Activated T-cell treated with anti-CD3 and anti-CD28 coated beads for 4 hours (primary cell): Measurements from ENCODE around the gene SLC66A3.

Source experiments
- DNase-seq: peaks from one replicate; pipeline ENCODE4 v3.0.0-alpha.2; 2020

Gene SLC66A3

GRCh38 chr2:11155381-11156035 is at the start of gene SLC66A3:
TSS of gene SLC66A3 (plus strand) at chr2:11155467. CDS start at chr2:11155547, 80 bp downstream.
- no peak for DNase-seq

- no peak for DNase-seq
Measured at GRCh38 chr2:11109002-11109401, 46.3 kb upstream of the SLC66A3 start.

DNA sequence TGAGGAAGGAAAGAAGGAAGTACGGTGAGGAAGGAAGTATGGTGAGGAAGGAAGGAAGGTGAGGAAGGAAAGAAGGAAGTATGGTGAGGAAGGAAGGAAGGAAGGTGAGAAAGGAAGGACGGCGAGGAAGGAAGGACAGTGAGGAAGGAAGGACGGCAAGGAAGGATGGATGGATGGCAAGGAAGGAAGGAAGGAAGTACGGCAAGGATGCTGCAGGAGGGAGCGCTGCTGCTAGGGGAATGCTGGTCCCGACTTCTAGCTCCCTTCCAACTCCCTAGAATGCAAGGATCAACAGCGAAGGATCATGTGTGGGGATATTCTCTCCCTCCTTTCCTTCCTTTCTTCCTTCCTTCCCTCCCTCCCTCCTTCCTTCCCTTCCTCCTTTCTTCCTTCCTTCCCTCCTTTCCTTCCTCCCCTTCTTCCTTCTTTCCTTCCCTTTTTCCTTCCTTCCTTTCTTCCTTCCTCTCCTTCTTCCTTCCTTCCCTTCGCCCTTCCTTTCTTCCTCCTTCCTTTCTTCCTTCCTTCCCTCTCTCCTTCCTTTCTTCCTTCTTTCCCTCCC is 42.3 kb upstream of the SLC66A3 start:
- no peak for DNase-seq

- no peak for DNase-seq
Measured at GRCh38 chr2:11117776-11118175, 37.5 kb upstream of the SLC66A3 start.

GRCh38 chr2:11118761-11119160 is 36.5 kb upstream of the SLC66A3 start:
- DNase-seq, result no peak

DNA sequence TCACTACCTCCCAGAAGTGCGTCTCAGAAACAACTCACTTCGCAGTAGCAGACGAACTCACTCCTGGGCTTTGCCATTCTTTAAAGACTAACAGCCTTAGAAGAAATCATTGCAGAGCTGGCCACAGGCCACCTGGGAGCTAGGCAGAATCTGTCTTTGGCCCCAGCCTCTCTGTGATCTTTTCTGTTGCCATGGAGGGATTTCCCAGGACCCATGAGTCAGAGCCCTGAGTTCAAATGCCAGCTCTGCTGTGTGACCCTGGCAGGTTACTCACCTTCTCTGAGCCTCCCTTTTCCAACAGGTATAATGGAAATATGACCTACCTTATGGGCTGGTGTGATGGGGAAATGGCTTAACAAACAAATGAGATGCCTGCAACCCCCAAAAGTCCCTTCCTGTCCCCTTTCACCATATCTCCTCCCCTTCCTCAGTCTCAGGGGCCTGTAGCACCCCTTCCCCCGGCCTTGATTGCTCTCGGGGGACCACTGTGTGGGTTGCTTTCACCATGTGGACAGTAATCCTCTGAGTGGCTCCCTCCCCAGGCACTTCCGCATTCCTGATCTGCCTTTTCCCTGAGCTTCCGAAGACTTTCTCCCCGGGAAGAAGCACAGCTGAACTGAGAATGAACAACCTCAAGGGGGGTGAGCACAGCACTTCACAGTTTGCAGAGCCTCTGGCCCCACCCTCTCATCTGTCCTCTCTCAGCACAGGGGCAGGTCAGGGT is 34.0 kb upstream of the SLC66A3 start:
- no peak for DNase-seq

DNA sequence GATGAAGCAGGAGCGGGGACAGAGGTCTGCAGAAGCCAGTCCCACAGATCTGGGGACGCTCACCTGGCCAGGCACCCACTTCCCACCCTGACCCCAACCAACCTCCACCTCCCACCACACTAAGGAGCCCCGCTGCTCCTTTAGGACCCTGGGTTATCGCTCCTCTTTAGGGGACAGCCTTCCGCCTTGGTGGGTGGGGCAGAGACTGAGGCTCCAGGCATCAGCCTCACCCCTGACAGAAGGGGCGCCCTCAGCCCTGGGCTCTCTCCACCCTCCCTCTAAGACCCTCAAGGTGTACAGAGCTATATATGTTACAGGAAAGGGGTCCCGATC is 33.5 kb upstream of the SLC66A3 start:
- DNase-seq, result no peak

GRCh38 chr2:11122380-11122779 is 32.9 kb upstream of the SLC66A3 start:
- no peak for DNase-seq

DNA sequence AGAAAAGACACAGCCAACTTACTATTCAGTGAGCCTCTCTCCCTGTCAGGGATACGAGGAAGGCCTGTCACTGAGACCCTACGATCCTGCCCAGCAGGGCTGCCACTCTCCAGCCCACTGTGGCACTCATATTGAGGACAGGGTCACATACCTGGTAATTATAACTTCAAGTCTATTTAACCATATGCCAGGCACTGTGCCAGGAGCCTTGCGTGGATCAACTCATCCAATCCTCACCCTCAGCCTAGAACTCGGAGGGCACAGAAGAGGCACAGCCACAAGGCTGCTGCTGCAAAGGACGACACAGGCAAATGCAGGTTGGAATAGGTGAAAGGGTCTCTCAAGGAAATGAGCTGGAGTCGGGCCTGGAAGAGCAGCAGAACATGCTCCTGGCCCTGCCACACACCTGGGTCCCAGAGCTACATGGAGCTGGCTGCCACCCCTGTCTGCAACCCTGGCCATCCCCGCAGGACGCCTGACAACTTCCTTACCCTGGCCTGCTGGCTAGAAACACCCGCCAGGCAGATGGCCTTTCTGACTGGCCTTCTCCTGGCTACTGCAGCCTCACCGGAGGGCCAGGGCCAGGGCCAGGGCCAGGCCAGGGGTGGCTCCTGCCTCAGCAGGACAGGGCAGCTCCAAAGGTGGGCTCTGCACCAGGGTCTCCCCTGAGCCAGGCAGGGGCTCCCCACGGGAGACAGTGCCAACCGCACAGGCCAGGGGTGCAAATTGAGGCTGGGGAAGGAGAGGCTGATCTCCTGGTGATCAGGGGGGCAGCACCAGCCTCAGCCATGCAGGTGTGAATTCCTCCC is 32.1 kb upstream of the SLC66A3 start:
- DNase-seq, result no peak

DNA sequence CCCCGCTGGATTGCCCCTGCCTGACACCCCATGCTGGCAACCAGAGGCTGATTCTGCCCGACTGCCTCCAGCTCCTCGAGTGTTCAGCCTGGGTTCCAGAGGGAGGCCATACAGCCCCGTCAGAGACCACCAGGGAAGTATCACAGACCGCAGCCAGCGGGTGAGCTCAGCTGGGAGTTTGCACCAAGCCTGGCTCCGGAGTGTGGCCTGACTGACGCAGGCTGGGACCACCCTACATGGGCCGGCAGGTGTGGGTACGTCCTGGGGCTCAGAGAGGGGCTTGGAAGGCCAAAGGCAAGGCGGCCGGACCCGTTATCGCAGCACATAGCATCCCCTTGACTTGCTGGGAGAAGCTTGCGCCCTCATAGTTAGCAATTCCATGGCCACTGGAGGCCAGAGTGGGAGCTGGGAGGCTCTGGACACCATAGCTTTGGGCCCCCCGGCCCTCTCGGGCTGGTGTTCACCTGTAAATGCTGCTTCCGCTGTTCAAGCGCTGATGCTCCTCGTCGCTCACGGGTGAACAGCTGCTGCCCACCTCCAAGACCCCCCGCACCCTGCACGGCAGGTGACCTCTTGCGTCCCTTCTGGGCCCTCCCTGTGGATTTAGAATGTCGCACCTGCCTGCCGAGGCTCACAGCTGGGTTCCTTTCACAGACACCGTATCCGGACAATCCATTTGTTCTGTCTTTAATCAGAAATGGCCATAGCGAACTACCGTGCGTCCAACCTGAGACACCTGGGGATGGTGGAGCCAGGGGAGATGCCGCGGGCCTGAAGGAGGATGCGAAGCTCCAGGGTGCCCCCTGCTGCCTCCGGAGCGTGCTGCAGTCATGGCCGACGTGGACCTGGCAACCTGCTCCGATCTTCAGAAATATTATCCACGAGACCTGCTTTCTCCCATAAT is 31.2 kb upstream of the SLC66A3 start:
- peak; percentile 37 for DNase-seq

DNA sequence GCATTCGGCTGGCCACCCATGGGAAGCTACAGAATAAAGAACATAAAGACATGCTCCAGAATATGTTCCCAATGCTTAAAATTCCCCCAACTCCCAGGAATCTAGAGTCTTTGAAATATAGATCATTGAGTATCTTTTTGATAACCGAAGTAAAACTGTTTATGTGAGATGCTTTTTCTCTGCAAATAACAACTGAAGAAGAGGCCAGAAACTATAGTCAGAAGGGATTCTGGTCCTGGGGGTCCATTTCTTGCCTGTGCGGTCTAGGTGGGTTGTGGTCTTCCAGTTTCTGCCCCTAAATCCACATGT is 30.6 kb upstream of the SLC66A3 start:
- DNase-seq, result no peak

- DNase-seq, result no peak
Measured at GRCh38 chr2:11127761-11128160, 27.5 kb upstream of the SLC66A3 start.

DNA sequence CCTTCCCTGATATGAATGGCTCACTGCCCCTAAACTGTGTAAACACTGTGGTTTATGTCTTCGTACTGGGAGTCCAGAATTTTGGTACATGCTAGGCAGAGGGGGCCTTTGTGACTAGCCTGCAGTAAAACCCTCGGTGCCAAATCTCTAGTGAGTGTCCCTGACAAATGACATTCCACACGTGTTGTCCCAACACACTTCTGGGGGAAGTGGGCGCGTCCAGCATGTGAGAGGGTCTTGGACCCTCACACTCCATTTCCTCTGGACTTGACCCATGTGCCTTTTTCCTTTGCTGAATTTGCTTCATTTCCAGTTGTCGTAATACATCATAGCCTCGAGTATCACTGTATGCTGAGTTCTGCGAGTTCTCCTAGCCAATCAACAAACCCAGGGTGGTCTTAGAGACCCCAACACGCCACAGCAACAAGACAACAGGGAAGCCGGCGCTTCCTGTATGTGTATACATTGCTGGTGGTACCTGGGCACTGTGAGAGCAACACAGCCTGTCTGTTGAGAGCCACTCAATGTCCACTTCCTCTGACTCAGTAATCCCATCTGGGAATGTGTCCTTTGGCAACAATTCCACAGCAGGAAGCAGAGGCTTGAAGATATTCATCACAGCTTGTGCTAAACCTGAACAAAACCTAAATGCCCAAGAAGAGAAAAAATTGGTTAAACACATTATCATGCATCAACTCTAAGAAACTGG is 26.9 kb upstream of the SLC66A3 start:
- no peak for DNase-seq

DNA sequence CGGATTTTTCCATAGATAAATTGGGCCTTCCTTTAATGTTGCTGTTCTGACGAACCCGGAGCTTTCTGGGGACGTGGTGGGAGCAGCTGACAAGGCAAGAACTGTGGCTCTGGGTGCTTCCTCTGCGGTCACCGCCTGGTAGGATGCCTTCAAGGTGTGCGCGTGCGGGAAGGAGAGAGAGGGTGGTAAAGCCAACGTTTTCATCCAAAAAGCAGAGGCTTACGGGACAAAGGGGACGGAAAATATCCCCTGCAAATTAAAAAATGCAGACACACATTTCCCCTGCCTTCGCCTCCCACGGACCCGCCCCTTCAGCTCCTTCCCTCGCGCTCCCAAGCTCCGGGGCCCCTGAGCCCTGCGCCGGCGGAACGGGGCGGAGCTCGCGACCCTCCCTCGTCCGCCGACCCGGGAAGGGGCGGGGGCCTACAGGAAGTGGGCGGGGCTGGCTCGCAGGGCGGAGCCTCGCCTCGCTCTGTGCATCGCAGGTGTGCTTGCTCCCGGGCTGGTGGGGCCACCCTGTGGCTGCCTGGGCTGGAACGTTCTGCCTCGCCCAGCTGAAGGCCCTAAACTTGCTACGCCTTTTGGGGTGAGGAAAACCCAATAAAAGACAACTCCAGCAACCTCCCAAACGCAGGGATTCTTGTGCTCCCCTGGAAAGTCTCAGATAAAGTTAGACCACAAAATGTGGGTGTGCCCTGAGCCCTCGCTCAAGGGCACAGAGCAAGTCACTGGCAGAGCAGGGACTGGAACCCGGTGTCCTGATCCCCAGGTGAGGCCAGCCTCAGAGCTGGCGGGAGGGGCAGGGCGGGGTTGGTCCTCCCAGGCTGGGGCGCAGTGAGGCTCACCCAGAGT is 25.4 kb upstream of the SLC66A3 start:
- peak; percentile 76 for DNase-seq

- no peak for DNase-seq
Measured at GRCh38 chr2:11131166-11131920, 23.9 kb upstream of the SLC66A3 start.

GRCh38 chr2:11132036-11132671 is 23.1 kb upstream of the SLC66A3 start:
- DNase-seq, result no peak

DNA sequence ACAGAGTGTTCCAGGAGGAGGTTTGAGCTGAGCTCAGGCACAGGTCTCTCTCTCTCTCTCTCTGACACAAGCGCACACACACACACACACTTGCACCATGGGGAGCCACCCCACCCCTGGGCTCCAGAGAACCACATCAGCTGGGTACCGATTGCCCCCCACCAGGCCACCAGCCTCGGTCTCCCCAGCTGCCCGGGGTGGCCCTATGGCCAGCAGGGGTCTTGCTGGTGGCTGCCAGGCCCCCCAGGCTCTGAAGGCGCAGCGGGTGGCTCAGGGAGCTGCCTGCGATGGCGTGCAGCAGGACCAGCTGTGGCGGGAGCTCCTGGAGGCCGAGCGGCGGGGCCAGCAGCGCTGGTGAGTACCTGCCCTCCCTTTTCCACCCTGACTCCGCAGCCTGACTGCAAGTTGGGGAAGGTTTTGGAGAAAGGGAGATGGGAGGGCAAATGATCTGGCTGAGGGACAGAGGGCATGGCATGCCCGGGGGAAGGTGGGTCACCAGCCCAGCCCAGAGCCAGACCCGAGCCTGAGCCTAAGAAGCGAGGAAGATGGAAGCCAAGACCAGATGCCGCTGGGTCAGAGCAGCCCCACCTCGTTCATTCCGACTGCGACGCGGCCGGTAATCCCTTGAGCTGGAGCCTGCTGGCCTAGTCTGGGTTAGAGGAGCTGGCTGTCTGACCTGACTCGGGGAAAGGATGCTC is 21.9 kb upstream of the SLC66A3 start:
- no peak for DNase-seq

- no peak for DNase-seq
Measured at GRCh38 chr2:11133936-11134320, 21.3 kb upstream of the SLC66A3 start.

DNA sequence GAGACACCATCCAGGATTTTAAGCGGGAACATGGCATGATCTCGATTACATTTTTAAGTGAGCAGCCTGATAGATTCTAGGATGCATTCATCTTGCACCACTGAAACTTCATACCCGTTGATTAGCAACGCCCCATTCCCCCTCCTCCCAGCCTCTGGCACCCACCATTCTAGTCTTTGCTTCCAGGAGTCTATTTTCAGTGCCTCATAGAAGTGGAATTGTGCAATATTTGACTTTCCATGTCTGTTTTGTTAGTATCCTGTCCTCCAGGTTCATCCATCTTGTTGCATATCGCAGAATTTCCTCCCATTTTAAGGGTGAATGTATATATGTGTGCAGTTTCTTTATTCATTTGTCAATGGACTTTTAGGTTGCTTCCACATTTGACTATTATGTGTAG is 20.9 kb upstream of the SLC66A3 start:
- DNase-seq, result no peak
